NB4 (cell line): ENCODE measurements around the gene APOL2.

ENCODE experiments used
- POLR2A ChIP-seq: IDR thresholded peaks from 2 replicates; pipeline ENCODE4 v1.6.1; 2011; ENCODE audit warnings: mild to moderate bottlenecking; ENCODE audit not compliant: insufficient read length; ENCODE audit errors: extremely low read depth
- TF ChIP-seq, protein P1 (sequence below): IDR thresholded peaks from one replicate; pipeline ENCODE4 v1.5.1; 2012; ENCODE audit warnings: low read depth, low read length
- TF ChIP-seq, protein P2 (sequence below): IDR thresholded peaks from 2 replicates; pipeline ENCODE4 v1.6.1; 2011; ENCODE audit warnings: low read depth, low read length

DNA sequence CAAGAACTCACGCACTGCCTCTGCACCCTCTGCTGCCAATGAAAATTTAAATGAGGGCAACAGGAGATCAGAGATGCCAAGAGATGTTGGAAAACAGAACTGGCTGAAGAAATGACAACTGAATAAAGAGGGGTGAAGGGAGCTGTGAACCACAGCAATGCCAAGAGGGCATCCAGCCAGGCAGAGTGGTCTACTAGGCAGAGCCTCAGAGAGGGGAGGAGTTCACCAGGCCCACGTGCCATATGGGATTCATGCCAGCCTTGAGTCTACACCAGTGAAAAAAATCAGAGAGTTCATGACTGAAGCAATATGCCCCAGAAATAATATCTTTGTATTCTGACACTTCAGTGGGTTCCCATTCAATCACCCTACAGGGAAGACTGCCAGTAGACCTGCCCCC, 4.4 kb downstream of the APOL2 start:
- TF ChIP-seq, protein P1, sequence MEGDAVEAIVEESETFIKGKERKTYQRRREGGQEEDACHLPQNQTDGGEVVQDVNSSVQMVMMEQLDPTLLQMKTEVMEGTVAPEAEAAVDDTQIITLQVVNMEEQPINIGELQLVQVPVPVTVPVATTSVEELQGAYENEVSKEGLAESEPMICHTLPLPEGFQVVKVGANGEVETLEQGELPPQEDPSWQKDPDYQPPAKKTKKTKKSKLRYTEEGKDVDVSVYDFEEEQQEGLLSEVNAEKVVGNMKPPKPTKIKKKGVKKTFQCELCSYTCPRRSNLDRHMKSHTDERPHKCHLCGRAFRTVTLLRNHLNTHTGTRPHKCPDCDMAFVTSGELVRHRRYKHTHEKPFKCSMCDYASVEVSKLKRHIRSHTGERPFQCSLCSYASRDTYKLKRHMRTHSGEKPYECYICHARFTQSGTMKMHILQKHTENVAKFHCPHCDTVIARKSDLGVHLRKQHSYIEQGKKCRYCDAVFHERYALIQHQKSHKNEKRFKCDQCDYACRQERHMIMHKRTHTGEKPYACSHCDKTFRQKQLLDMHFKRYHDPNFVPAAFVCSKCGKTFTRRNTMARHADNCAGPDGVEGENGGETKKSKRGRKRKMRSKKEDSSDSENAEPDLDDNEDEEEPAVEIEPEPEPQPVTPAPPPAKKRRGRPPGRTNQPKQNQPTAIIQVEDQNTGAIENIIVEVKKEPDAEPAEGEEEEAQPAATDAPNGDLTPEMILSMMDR, result no peak
- no peak for TF ChIP-seq POLR2A
- TF ChIP-seq, protein P2, sequence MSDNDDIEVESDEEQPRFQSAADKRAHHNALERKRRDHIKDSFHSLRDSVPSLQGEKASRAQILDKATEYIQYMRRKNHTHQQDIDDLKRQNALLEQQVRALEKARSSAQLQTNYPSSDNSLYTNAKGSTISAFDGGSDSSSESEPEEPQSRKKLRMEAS, result no peak
